ENCODE measurements around the gene COQ8A. TPM values are rescaled to one million over a fixed set of nuclear protein-coding genes. Genes with fewer than 3 reads are reported as not detected.

COQ8A gene
- total RNA-seq, result 10 to 100 TPM; 25.3 to 27.2 TPM

DNA sequence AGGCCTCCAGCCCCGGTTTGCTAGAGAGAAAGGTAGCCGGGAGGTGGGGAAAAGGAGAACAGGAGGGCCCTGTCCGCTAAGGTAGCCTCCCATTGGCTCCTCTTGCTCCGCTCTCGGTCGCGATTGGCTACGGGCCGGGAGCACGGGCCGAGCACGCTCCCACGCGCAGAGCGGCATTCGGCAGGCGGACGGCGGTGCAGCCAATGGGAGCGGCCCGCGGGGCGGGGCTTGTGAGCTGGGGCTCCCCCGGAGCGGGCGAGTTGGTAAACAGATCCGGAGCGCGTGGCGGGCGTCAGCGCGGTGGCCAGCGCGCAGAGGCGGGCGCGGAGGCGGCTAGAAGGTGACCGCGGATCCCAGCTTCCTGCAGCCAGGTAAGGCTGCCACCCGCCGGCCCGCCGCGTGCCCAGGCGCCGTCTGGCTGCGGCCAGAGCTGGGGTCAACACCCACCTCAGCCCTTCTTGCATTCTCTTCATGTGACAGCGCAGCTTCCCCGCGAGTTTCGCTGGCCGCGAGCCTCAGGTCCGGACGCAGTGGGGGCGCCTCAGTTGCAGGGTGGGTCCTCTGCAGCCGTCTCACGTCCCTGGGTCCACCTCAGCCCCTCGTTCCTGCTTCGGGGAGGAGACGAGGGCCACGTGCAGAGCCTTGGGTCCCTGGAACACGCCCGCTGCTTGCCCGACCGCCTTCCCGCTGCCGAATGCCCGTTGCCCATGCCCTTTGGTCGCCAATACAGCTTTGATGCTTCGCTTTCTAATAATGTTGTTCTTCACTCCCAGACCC is at the start of gene COQ8A:
COQ8A (plus strand) TSS at position 266 of the 777 bp plus-strand sequence. CDS start 21,092 bp downstream, outside the sequence.
- H3K9me3 Mint-ChIP-seq, result peaks cover 6% of the 10 kb centered on the region
- H3K27me3 Mint-ChIP-seq, result no peaks in the 10 kb centered on the region
- TF ChIP-seq CTCF (IDR thresholded peaks at IDR 0.05), result no peak
- DNase-seq (peak; percentile 98), ATAC-seq (peak; percentile 96)
- POLR2A ChIA-PET, result interaction anchor here (1.0 to 2.6 kb wide), 7 partner anchors 28 to 79 kb away, joined by 3 to 9 read pairs (median 3); no protein-coding TSS in a partner anchor
- intact Hi-C loops (cut with micrococcal nuclease), result no loop called here
- CTCF ChIA-PET, result interaction anchor here (0.8 to 1.2 kb wide), 4 partner anchors 28 to 314 kb away, joined by 3 read pairs; no protein-coding TSS in a partner anchor
- peak within 1 kb of the TSS; percentile 86 for H3K4me3 Mint-ChIP-seq
- no peaks in the 10 kb centered on the region for H3K36me3 Mint-ChIP-seq (ENCODE audit: low read depth)
- H3K4me1 Mint-ChIP-seq (ENCODE audit: low read depth), result peaks cover 50% of the 10 kb centered on the region
- peak within 1 kb of the TSS; percentile 93 for H3K27ac Mint-ChIP-seq

GRCh38 chr1:226890331-226891108 is 49.6 kb upstream of the COQ8A start:
- intact Hi-C loops (cut with micrococcal nuclease), result no loop called here
- no peaks in the 10 kb centered on the region for H3K36me3 Mint-ChIP-seq (ENCODE audit: low read depth)
- no peaks in the 10 kb centered on the region for H3K9me3 Mint-ChIP-seq
- no peaks in the 10 kb centered on the region for H3K27me3 Mint-ChIP-seq
- no peak for ATAC-seq
- CTCF ChIA-PET, result no interaction called here
- POLR2A ChIA-PET, result interaction anchor here (0.5 to 1.2 kb wide), 3 partner anchors 34 to 258 kb away, joined by 3 to 4 read pairs (median 3); no protein-coding TSS in a partner anchor
- no peak overlapping the region for H3K27ac Mint-ChIP-seq
- H3K4me3 Mint-ChIP-seq, result no peak overlapping the region
- no peak for TF ChIP-seq CTCF (IDR thresholded peaks at IDR 0.05)
- DNase-seq, result no peak
- H3K4me1 Mint-ChIP-seq (ENCODE audit: low read depth), result peaks cover 6% of the 10 kb centered on the region

DNA sequence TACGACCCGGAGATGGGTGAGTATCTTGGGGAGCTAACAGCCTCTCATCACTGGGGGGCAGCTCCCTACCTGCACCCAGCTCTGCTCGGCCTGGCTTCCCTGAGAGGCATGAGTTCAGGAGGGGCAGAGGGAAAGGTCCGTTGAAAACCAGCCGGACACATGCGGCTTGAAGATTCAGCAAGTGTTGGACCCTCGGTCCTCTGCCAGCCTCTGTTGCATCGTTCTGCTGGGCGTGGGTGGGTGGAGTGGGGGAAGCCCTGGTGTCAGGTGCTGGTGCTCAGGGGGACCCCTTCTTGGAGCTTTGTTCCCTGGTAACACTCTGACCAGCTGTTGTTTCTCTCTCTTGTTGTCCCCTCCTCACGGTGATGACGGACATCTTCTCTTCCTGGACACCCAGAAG is 48.7 kb upstream of the COQ8A start:
- no peak for ATAC-seq
- intact Hi-C loops (cut with micrococcal nuclease), result no loop called here
- no peak overlapping the region for H3K27ac Mint-ChIP-seq
- no peak for DNase-seq
- CTCF ChIA-PET, result interaction anchor here (1.3 kb wide), 1 partner anchor 265 kb away, joined by 3 read pairs; no protein-coding TSS in a partner anchor
- no peak overlapping the region for H3K4me3 Mint-ChIP-seq
- POLR2A ChIA-PET, result interaction anchor here (1.2 kb wide), 1 partner anchor 35 kb away, joined by 3 read pairs; no protein-coding TSS in a partner anchor
- no peaks in the 10 kb centered on the region for H3K27me3 Mint-ChIP-seq
- TF ChIP-seq CTCF (IDR thresholded peaks at IDR 0.05), result no peak
- H3K4me1 Mint-ChIP-seq (ENCODE audit: low read depth), result no peaks in the 10 kb centered on the region
- no peaks in the 10 kb centered on the region for H3K9me3 Mint-ChIP-seq
- no peaks in the 10 kb centered on the region for H3K36me3 Mint-ChIP-seq (ENCODE audit: low read depth)

DNA sequence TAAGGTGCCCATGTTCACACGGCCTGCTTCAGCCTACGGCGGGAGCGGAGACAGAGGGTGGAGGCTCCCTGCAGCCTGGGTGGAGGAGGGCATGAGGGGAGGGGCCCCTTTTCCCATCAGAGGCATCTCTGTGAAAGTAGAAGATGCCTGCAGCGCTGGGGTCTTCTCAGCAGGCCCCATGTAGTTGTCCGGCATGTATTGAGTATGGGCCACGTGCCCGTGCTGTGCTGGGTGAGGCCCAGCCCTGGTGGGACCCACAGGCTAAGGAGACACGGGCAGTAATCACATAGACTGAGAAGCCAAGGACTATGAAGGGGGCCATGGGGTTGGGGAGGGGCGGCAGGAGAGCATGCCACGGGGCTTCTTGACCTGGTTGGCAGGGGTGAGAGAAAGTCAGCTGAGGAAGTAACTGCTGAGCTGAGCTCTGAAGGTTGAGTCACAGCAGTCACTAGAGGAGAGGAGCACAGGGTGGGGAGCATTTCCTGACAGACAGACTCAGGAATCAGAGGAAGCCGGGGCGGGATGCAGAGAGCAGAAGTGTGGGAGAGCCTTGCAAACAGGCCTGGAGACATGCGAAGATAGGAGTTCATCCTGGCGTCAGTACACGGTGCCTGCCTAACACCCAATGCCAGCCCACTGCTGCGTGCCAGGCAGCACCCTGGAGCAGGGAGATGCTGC is 48.1 kb upstream of the COQ8A start:
- CTCF ChIA-PET, result interaction anchor here (1.3 kb wide), 1 partner anchor 266 kb away, joined by 3 read pairs; no protein-coding TSS in a partner anchor

More for the DNA sequence above, 48.1 kb upstream of the COQ8A start:
- POLR2A ChIA-PET, result no interaction called here
- Mint-ChIP-seq H3K36me3 (ENCODE audit: low read depth) (no peaks in the 10 kb centered on the region), H3K9me3 (no peaks in the 10 kb centered on the region), H3K27me3 (no peaks in the 10 kb centered on the region), H3K4me3 (no peak overlapping the region), H3K27ac (no peak overlapping the region), H3K4me1 (ENCODE audit: low read depth) (no peaks in the 10 kb centered on the region)
- no peak for ATAC-seq
- TF ChIP-seq CTCF (IDR thresholded peaks at IDR 0.05), result no peak
- intact Hi-C loops (cut with micrococcal nuclease), result no loop called here
- DNase-seq, result no peak

All from activated CD8-positive, alpha-beta T cell treated with anti-CD3 and anti-CD28 coated beads for 36 hours (primary cell).